CD4-positive, alpha-beta memory T cell (primary cell): ENCODE measurements around the gene E2F7. TPM values are rescaled to one million over a fixed set of nuclear protein-coding genes. Genes with fewer than 3 reads are reported as not detected.
"Not testable (repeated sequence)": the region's sequence is repeated elsewhere in the genome, so short reads cannot be mapped to it uniquely, and the experiment has no call there.

Experiments used
- CTCF ChIA-PET: fragments of 350-600 bp; sonication (Branson Sonifier 250); formaldehyde crosslinking; loops from one replicate; lab custom pipeline; 2021; ENCODE audit warnings: inconsistent platforms; ENCODE audit not compliant: partially characterized antibody; lab: Charles Lee
- POLR2A ChIA-PET: fragments of 350-600 bp; sonication (Branson Sonifier 250); formaldehyde crosslinking; loops from one replicate; lab custom pipeline; 2021; ENCODE audit not compliant: partially characterized antibody; lab: Charles Lee
- DNase-seq, 5 donors: peaks; one replicate each; pipeline versions ENCODE4 v3.0.0 to v3.0.0-alpha.2; 2020 to 2022; ENCODE audit warnings: mixed read lengths in 1 of 5
- H3K27ac ChIP-seq: one replicate; pipeline ENCODE4 v1.7.0; 2013; ENCODE audit warnings: low read depth, low read length
- H3K27me3 ChIP-seq: 2 replicates; pipeline ENCODE4 v1.7.0; 2013; ENCODE audit warnings: mild to moderate bottlenecking, low read length, moderate library complexity; ENCODE audit not compliant: insufficient read depth
- H3K36me3 ChIP-seq: 2 replicates; pipeline ENCODE4 v1.7.0; 2013; ENCODE audit warnings: mild to moderate bottlenecking, low read length, moderate library complexity; ENCODE audit not compliant: insufficient read depth
- H3K4me1 ChIP-seq: 2 replicates; pipeline ENCODE4 v1.7.0; 2013; ENCODE audit warnings: mild to moderate bottlenecking, low read length, moderate library complexity; ENCODE audit not compliant: insufficient read depth
- H3K4me3 ChIP-seq, 2 donors: one replicate each; pipeline ENCODE4 v1.7.0; 2013; ENCODE audit warnings: low read length in 2 of 2, mild to moderate bottlenecking in 1 of 2
- H3K9me3 ChIP-seq, 2 donors: one replicate each; pipeline ENCODE4 v1.7.0; 2013; ENCODE audit warnings: low read length in 2 of 2, control low read depth in 1 of 2; ENCODE audit not compliant: control insufficient read depth in 1 of 2
- H3K27ac Mint-ChIP-seq, 7 donors: one replicate each; pipeline ENCODE4 v1.8.0; 2020 to 2021; ENCODE audit warnings: mixed read lengths in 7 of 7, mild to moderate bottlenecking in 6 of 7, inconsistent platforms in 3 of 7, moderate library complexity in 3 of 7
- H3K27me3 Mint-ChIP-seq, 2 donors: one replicate each; pipeline ENCODE4 v1.8.0; 2020 to 2021; ENCODE audit warnings: mixed read lengths in 2 of 2
- H3K36me3 Mint-ChIP-seq, 2 donors: one replicate each; pipeline ENCODE4 v1.8.0; 2020 to 2021; ENCODE audit warnings: mixed read lengths in 2 of 2, inconsistent platforms in 1 of 2, mild to moderate bottlenecking in 1 of 2
- H3K4me1 Mint-ChIP-seq, 4 donors: one replicate each; pipeline ENCODE4 v1.8.0; 2020 to 2021; ENCODE audit warnings: mixed read lengths in 4 of 4, mild to moderate bottlenecking in 1 of 4
- H3K4me3 Mint-ChIP-seq, 8 donors: one replicate each; pipeline ENCODE4 v1.8.0; 2020 to 2021; ENCODE audit warnings: mixed read lengths in 8 of 8, mild to moderate bottlenecking in 7 of 8, moderate library complexity in 6 of 8, inconsistent platforms in 3 of 8
- H3K9me3 Mint-ChIP-seq, 8 donors: one replicate each; pipeline ENCODE4 v1.8.0; 2020 to 2021; ENCODE audit warnings: mixed read lengths in 8 of 8, mild to moderate bottlenecking in 5 of 8, inconsistent platforms in 3 of 8, moderate library complexity in 1 of 8
- intact Hi-C: fragments of 100-400 bp; cut with micrococcal nuclease; formaldehyde crosslinking; loops from one replicate; pipeline ENCODE4 v1.15.1; 2023
- polyA plus RNA-seq, 2 donors: library from polyadenylated mRNA; unstranded; fragments of 300-500 nt; fragmentation: Illumina TruSeq; gene quantifications; one replicate each; pipeline ENCODE4 v1.2.3, GENCODE V29; 2021
- total RNA-seq, 2 experiments: library from RNA; stranded (reverse); gene quantifications; one replicate each; pipeline ENCODE4 v1.2.3, GENCODE V29; 2021

Gene E2F7
- total and polyA plus RNA-seq, 4 experiments from 2014 or later = 0.17 to 0.26 TPM; not detected in 2

DNA sequence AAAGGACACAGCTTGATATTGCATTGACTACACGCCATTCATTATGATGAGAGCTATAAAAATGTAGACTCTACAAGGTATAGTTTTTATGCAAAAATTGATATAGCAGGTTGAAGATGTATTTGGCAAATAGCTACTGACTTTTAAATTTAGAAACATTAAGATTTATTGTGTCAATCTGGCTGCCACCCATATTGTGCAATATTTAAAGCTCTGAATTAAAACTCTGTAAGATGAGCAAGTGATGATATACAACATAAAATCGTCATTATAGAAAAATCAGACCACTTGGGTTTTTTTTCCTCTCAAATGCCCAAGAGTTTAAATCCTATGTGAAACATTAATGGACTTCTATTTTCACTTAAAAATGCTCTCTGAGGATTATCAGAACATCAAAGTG lies 36.8 kb upstream of the E2F7 start:
- ChIA-PET POLR2A (no interaction called here), CTCF (interaction anchor here (1.6 kb wide), 1 partner anchor 91 kb away, joined by 4 read pairs; no protein-coding TSS in a partner anchor)
- DNase-seq = no peak
- no peak overlapping the region for H3K27ac ChIP-seq
- no peaks in the 10 kb centered on the region for H3K36me3 ChIP-seq
- no peaks in the 10 kb centered on the region for H3K4me1 ChIP-seq
- H3K27me3 Mint-ChIP-seq = peaks cover 6 to 8% of the 10 kb centered on the region in 2 donors
- H3K4me3 Mint-ChIP-seq = no peak overlapping the region
- peaks cover 0 to 5% (median 0%) of the 10 kb centered on the region in 8 donors for H3K9me3 Mint-ChIP-seq
- no peaks in the 10 kb centered on the region for H3K4me1 Mint-ChIP-seq
- no peak overlapping the region for H3K4me3 ChIP-seq
- H3K27me3 ChIP-seq = no peaks in the 10 kb centered on the region
- intact Hi-C loops = no loop called here
- H3K36me3 Mint-ChIP-seq = no peaks in the 10 kb centered on the region
- no peaks in the 10 kb centered on the region for H3K9me3 ChIP-seq
- H3K27ac Mint-ChIP-seq = no peak overlapping the region

DNA sequence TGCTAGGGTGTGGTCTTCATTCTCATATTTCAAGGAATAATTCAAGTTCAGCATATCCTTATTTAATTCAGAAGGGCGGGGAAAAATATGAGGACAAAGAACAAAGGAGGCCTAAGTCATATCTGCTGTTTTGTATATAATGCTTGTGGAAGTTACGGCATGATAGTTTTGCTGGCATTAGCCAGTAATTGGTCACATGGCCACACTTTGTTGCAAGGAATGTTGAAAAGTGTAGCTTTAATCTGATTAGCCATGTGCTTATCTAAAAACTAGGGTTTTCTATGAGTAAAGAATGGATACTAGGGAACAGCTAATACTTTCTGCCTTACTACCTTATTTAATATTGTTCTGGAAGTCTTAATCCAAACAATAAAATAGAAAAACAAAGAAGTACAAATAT lies 34.4 kb upstream of the E2F7 start:
- Histone ChIP-seq H3K27me3 (no peaks in the 10 kb centered on the region), H3K27ac (no peak overlapping the region), H3K36me3 (no peaks in the 10 kb centered on the region), H3K4me1 (no peaks in the 10 kb centered on the region), H3K9me3 (no peaks in the 10 kb centered on the region), H3K4me3 (no peak overlapping the region)
- DNase-seq = no peak
- Mint-ChIP-seq H3K27me3 (peaks cover 10 to 17% of the 10 kb centered on the region in 2 donors), H3K9me3 (peaks cover 0 to 5% (median under 1%) of the 10 kb centered on the region in 8 donors), H3K4me3 (no peak overlapping the region), H3K4me1 (no peaks in the 10 kb centered on the region), H3K36me3 (no peaks in the 10 kb centered on the region), H3K27ac (no peak overlapping the region)
- ChIA-PET CTCF (interaction anchor here (1.1 kb wide), 1 partner anchor 8 kb away, joined by 3 read pairs; no protein-coding TSS in a partner anchor), POLR2A (no interaction called here)
- intact Hi-C loops = no loop called here

- no peak overlapping the region for H3K4me3 ChIP-seq
- CTCF ChIA-PET = no interaction called here
- Mint-ChIP-seq H3K4me1 (no peaks in the 10 kb centered on the region), H3K36me3 (no peaks in the 10 kb centered on the region), H3K27ac (no peak overlapping the region), H3K9me3 (peaks cover 0 to 5% (median 2%) of the 10 kb centered on the region in 8 donors), H3K4me3 (no peak overlapping the region), H3K27me3 (peaks cover 10 to 21% of the 10 kb centered on the region in 2 donors)
- H3K4me1 ChIP-seq = no peaks in the 10 kb centered on the region
- no peak for DNase-seq
- H3K27ac ChIP-seq = no peak overlapping the region
- intact Hi-C loops = no loop called here
- H3K36me3 ChIP-seq = no peaks in the 10 kb centered on the region
- H3K9me3 ChIP-seq = no peaks in the 10 kb centered on the region
- POLR2A ChIA-PET = no interaction called here
- no peaks in the 10 kb centered on the region for H3K27me3 ChIP-seq
These were observed 32.5 kb upstream of the E2F7 start for GRCh38 chr12:77097846-77098245.

DNA sequence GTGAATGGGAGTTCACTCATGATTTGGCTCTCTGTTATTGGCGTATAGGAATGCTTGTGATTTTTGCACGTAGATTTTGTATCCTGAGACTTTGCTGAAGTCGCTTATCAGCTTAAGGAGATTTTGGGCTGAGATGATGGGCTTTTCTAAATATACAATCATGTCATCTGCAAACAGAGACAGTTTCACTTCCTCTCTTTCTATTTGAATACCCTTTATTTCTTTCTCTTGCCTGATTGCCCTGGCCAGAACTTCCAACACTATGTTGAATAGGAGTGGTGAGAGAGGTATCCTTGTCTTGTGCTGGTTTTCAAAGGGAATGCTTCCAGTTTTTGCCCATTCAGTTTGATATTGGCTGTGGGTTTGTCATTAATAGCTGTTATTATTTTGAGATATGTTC lies 26.9 kb upstream of the E2F7 start:
- H3K4me3 Mint-ChIP-seq, intact Hi-C loops, H3K27ac ChIP-seq, H3K4me1 Mint-ChIP-seq, H3K36me3 Mint-ChIP-seq, H3K36me3 ChIP-seq, H3K9me3 Mint-ChIP-seq, H3K9me3 ChIP-seq, DNase-seq, H3K27ac Mint-ChIP-seq, POLR2A ChIA-PET, H3K4me3 ChIP-seq, H3K4me1 ChIP-seq, CTCF ChIA-PET, H3K27me3 ChIP-seq: not testable (repeated sequence)
- peaks cover 9 to 13% of the 10 kb centered on the region in 2 donors for H3K27me3 Mint-ChIP-seq

DNA sequence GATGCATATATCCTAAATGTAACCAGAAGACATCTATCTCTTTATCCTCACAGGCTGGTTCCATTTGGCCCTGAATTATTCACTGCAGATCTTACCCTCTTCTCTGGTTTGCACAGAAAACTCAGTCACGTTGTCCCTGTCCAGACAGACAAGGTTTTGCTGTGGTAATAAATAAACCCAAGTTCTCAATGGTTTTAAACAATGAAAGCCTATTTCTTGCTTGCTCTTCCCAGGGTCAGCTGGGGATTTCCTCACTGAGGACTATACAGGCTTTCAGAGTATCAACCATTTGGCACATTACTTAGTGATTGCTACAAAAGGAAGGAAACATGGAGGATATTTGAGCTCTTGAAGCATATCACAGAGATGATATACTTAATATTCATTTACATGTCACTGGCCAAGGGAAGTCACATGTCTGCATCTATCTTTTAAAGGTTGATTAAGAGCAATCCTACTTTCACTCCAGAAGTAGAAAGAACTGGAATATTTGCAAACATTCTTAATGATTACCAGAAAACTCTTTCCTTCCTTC lies 24.4 kb upstream of the E2F7 start:
- no peak overlapping the region for H3K27ac Mint-ChIP-seq
- POLR2A ChIA-PET = no interaction called here
- no peak overlapping the region for H3K27ac ChIP-seq
- no peak overlapping the region for H3K4me3 Mint-ChIP-seq
- no peaks in the 10 kb centered on the region for H3K4me1 ChIP-seq
- DNase-seq = no peak
- H3K27me3 ChIP-seq = no peaks in the 10 kb centered on the region
- no peaks in the 10 kb centered on the region for H3K9me3 ChIP-seq
- no peaks in the 10 kb centered on the region for H3K4me1 Mint-ChIP-seq
- peaks cover under 1 to 8% of the 10 kb centered on the region in 2 donors for H3K27me3 Mint-ChIP-seq
- H3K4me3 ChIP-seq = no peak overlapping the region
- no peaks in the 10 kb centered on the region for H3K36me3 Mint-ChIP-seq
- CTCF ChIA-PET = no interaction called here
- no peaks in the 10 kb centered on the region for H3K36me3 ChIP-seq
- peaks cover 0 to 5% (median 0%) of the 10 kb centered on the region in 8 donors for H3K9me3 Mint-ChIP-seq
- intact Hi-C loops = no loop called here

DNA sequence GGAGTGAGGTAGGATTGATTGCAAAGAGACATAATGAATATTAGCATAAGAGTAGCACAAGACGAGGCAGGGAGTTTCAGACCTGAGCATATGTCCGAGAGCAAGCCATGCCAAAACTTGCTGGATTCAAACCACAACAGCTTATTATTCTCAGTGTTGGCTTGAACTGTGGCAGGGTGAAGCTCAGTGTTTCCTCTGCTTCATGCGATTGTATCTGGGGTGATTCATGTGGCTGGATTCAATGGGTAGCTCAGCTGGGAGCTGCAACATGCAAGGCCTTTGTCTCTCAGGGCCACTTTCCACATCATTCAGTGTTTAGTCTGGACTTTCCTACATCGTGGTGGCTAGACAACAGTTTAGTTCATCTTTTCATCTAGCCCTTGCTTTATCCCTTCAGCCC lies 22.1 kb upstream of the E2F7 start:
- POLR2A ChIA-PET = no interaction called here
- Histone ChIP-seq H3K9me3 (no peaks in the 10 kb centered on the region), H3K4me1 (no peaks in the 10 kb centered on the region), H3K27ac (no peak overlapping the region), H3K36me3 (no peaks in the 10 kb centered on the region), H3K4me3 (no peak overlapping the region), H3K27me3 (no peaks in the 10 kb centered on the region)
- Mint-ChIP-seq H3K36me3 (no peaks in the 10 kb centered on the region), H3K4me3 (no peak overlapping the region), H3K27me3 (peaks cover 0 to 4% of the 10 kb centered on the region in 2 donors), H3K9me3 (peaks cover 0 to 3% (median 0%) of the 10 kb centered on the region in 8 donors), H3K4me1 (no peaks in the 10 kb centered on the region), H3K27ac (no peak overlapping the region)
- CTCF ChIA-PET = no interaction called here
- DNase-seq = no peak
- intact Hi-C loops = no loop called here

DNA sequence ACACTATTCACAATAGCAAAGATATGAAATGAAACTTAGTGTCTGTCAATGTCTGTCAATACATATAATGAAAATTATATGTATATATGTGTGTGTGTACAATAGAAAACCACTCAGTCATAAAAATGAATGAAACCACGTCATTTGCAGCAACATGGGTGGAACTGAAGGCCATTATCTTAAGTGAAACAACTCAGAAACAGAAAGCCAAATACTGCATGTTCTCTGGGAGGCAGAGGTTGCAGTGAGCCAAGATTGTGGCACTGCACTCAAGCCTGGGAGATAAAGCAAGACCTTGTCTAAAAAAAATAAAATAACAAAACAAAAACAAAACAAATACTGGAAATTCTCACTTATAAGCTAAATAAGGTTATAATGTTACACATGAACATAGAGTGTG lies 16.7 kb upstream of the E2F7 start:
- no peak overlapping the region for H3K27ac ChIP-seq
- no peaks in the 10 kb centered on the region for H3K36me3 ChIP-seq
- H3K9me3 Mint-ChIP-seq = peaks cover 0 to 3% (median 0%) of the 10 kb centered on the region in 8 donors
- H3K36me3 Mint-ChIP-seq = no peaks in the 10 kb centered on the region
- no peaks in the 10 kb centered on the region for H3K4me1 Mint-ChIP-seq
- no peak for DNase-seq
- no peak overlapping the region for H3K27ac Mint-ChIP-seq
- H3K4me3 ChIP-seq = no peak overlapping the region
- no peak overlapping the region for H3K4me3 Mint-ChIP-seq
- no peaks in the 10 kb centered on the region for H3K27me3 ChIP-seq
- ChIA-PET POLR2A (no interaction called here), CTCF (no interaction called here)
- no peaks in the 10 kb centered on the region for H3K4me1 ChIP-seq
- peaks cover 11 to 16% of the 10 kb centered on the region in 2 donors for H3K27me3 Mint-ChIP-seq
- intact Hi-C loops = no loop called here
- no peaks in the 10 kb centered on the region for H3K9me3 ChIP-seq
